ENCODE results near the gene KRTAP10-2. TPM values are rescaled to one million over a fixed set of nuclear protein-coding genes. Genes with fewer than 3 reads are reported as not detected.
"Not testable (repeated sequence)": the region's sequence is repeated elsewhere in the genome, so short reads cannot be mapped to it uniquely, and the experiment has no call there.

KRTAP10-2 gene
- total RNA-seq, 4 donors from 2014 or later, result not detected

DNA sequence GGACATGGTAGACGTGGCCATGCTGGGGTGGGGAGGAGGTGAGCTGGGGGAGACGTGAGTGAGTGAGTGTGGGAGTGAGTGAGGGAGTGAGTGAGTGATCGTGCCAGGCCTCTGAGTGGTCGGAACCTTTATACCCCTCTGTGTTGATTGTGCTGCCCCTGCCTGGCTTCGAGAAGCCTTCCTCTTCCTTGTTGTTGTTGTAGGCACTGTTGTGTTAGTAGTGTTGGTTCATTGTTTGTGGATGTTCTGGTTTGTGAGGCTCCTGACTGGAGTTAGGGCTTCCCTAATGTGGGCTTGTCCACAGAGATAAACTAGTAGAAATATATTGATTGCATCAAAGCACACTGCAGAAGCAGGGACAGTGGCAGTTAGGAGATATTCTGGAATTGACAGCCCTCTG, 7.4 kb upstream of the KRTAP10-2 start, which contains the start of gene KRTAP10-3:
KRTAP10-3 (minus strand) TSS at position 101 of the 400 bp plus-strand sequence; CDS start at position 21, 80 bp downstream.
- intact Hi-C loops (cut with DNase I), result no loop called here
- Histone ChIP-seq H3K36me3 (no peaks in the 10 kb centered on the region), H3K9me3 (no peaks in the 10 kb centered on the region), H3K27me3 (no peaks in the 10 kb centered on the region), H3K4me1 (no peaks in the 10 kb centered on the region), H3K4me3 (replicated peaks in 1 of 3) (no peak within 1 kb of the TSS), H3K27ac (no peak within 1 kb of the TSS)
- no peak for DNase-seq
- WGBS, 2 donors, result 64 to 79% methylated on average over 5 of the region's 5 CpGs
- TF ChIP-seq, protein P1, sequence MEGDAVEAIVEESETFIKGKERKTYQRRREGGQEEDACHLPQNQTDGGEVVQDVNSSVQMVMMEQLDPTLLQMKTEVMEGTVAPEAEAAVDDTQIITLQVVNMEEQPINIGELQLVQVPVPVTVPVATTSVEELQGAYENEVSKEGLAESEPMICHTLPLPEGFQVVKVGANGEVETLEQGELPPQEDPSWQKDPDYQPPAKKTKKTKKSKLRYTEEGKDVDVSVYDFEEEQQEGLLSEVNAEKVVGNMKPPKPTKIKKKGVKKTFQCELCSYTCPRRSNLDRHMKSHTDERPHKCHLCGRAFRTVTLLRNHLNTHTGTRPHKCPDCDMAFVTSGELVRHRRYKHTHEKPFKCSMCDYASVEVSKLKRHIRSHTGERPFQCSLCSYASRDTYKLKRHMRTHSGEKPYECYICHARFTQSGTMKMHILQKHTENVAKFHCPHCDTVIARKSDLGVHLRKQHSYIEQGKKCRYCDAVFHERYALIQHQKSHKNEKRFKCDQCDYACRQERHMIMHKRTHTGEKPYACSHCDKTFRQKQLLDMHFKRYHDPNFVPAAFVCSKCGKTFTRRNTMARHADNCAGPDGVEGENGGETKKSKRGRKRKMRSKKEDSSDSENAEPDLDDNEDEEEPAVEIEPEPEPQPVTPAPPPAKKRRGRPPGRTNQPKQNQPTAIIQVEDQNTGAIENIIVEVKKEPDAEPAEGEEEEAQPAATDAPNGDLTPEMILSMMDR (IDR thresholded peaks at IDR 0.05), result no peak
- TF ChIP-seq POLR2A (IDR thresholded peaks at IDR 0.05), result no peak

DNA sequence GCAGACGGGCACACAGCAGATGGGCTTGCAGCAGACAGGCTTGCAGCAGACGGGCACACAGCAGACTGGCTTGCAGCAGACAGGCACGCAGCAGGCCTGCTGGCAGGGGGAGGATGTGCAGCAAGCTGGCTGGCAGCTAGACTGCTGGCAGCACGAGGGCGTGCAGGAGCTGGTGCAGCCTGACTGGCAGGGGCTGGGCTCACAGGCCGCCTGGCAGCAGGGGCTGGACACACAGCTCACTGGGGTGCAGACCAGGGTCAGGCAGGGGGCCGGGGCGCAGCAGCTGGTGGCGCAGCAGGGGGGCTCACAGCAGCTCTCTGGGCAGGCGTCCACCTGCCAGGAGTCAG, 7.0 kb upstream of the KRTAP10-2 start:
- H3K36me3 ChIP-seq; DNase-seq; H3K27ac ChIP-seq; H3K4me3 ChIP-seq (replicated peaks in 1 of 3); H3K27me3 ChIP-seq; intact Hi-C loops (cut with DNase I); H3K9me3 ChIP-seq; H3K4me1 ChIP-seq: not testable (repeated sequence)
- 69 to 71% methylated on average over 1 to 7 of the region's 10 CpGs for WGBS, 2 donors

DNA sequence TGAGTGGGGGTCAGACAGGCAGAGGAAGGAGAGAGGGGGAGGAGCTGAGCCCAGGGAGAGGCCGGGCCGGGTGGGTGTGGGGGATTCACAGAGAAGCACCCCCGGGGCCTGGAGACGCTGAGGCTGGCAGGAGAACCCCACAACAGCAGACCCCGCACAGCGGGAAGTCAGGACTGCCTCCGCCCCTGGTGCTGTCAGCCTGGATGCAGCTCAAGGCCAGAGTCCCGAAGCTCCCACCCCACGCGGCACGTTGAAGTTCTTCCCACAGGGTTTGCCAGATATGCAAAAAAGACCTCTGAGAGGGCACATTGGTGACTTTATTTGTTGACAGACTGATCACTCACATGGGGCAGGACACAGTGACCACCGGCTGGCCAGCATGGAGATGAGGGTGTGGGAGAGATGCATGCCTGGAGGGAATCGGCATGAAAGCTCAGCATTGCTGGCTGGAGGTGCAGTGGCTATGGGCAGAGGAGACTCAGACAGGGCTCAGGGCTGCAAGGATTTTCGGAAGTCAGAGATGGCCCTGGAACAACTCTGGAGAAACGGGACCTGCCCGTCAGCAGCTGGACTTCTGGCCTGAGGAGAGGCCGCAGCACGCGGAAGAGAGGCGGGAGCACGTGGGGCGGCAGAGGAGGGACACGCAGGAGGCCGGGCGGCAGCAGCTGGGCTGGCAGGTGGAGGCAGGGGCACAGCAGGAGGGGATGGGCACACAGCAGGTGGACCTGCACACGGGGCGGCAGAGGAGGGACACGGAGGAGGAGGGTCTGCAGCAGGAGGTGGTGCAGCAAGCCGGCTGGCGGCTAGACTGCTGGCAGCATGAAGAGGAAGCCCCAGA, 6.4 kb upstream of the KRTAP10-2 start:
- Histone ChIP-seq H3K9me3 (no peaks in the 10 kb centered on the region), H3K27me3 (no peaks in the 10 kb centered on the region), H3K4me3 (replicated peaks in 1 of 3) (no peak overlapping the region), H3K27ac (no peak overlapping the region), H3K4me1 (no peaks in the 10 kb centered on the region), H3K36me3 (no peaks in the 10 kb centered on the region)
- intact Hi-C loops (cut with DNase I), result no loop called here
- DNase-seq, result no peak
- TF ChIP-seq POLR2A (IDR thresholded peaks at IDR 0.05), result no peak
- TF ChIP-seq, protein P1 (IDR thresholded peaks at IDR 0.05), result no peak
- 71 to 74% methylated on average over 30 of the region's 30 CpGs for WGBS, 2 donors

DNA sequence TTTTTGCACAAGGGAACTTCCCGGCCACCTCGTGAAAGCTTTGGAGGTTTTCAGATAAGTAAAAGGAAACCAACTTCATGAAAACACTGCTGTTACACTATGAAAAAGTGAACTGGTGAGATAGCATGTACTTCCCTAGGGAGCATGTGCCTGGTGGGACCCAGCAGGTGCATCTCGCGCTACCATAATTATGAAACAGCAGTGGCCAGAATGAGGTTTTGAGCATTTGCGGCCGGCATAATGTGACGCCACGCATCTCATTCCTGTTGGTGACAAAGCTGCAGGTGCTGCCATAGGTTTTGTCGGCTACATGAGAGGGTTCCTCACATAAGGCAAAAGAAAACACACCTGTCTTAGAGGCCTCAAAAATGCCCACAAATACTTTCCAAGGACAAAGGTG, 5.6 kb upstream of the KRTAP10-2 start:
- no peak for DNase-seq
- WGBS, 2 donors, result 84 to 87% methylated on average over 9 of the region's 9 CpGs
- intact Hi-C loops (cut with DNase I), result no loop called here

DNA sequence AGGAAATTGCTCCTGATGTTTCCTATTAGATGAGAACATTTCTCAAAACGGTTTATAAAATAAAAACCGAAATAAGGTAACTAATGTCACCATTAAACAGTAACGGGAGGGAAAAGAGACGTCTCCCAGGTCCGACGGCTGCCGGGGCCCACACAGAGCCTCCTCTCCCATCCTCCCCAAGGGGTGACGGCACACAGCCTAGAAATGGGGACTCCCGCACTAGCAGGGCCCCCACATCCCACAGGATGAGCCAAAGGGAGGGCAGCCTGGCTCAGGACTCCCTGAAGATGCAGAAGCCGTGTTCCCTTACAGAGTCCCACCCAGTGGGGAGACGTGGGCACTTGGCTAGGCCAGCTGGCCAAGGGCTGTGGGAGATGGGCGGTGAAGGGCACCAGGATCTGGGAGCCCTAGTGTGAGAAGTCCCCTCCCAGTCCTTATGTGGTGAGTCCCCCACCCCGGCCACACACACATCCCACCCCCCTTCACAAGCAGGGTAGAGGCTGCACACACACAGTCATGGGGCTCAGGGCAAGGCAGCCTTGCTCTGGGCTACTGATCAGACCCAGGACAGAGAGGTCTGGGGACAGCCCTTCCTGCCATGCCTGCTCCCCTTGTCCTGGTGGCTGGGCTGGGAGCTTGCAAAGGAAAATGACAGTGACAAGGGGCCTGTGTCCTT, 4.0 kb upstream of the KRTAP10-2 start:
- Histone ChIP-seq H3K9me3 (no peaks in the 10 kb centered on the region), H3K36me3 (no peaks in the 10 kb centered on the region), H3K4me1 (no peaks in the 10 kb centered on the region), H3K4me3 (replicated peaks in 1 of 3) (no peak overlapping the region), H3K27ac (no peak overlapping the region), H3K27me3 (no peaks in the 10 kb centered on the region)
- 76 to 80% methylated on average over 9 to 10 of the region's 13 CpGs for WGBS, 2 donors
- DNase-seq, result no peak
- no peak for TF ChIP-seq POLR2A (IDR thresholded peaks at IDR 0.05)
- TF ChIP-seq, protein P1 (IDR thresholded peaks at IDR 0.05), result no peak
- intact Hi-C loops (cut with DNase I), result no loop called here

More for the DNA sequence above, 5.6 kb upstream of the KRTAP10-2 start:
- Histone ChIP-seq H3K4me1 (no peaks in the 10 kb centered on the region), H3K36me3 (no peaks in the 10 kb centered on the region), H3K27me3 (no peaks in the 10 kb centered on the region), H3K9me3 (no peaks in the 10 kb centered on the region), H3K4me3 (replicated peaks in 1 of 3) (no peak overlapping the region), H3K27ac (no peak overlapping the region)
- no peak for TF ChIP-seq POLR2A (IDR thresholded peaks at IDR 0.05)
- TF ChIP-seq, protein P1 (IDR thresholded peaks at IDR 0.05), result no peak
